ENCODE results near the gene PCDH9. TPM values are rescaled to one million over a fixed set of nuclear protein-coding genes. Genes with fewer than 3 reads are reported as not detected.

PCDH9 gene
- total RNA-seq, 1 donor from 2014 or later: 20.2 TPM

DNA sequence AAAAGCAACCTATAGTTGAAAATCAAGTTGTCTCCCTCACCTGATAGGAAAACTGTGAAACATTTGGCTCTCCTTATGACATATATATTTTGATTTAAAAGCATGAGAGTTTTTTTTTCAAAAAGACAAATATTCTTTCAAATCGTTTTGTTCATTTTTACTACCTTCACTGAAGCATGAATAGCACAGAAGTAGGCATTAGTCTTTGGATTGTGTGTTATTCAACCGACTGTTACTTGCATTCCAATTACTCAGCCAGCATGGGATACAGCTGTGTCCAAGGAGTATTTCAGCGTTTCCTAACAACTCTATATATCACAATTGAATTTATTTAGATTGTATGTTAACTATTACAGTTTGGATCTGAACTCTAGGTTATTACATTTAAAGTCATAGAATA lies 135.2 kb downstream of the PCDH9 start:
- H3K4me1 Mint-ChIP-seq (ENCODE audit: unreplicated experiment): no peaks in the 10 kb centered on the region
- no peak overlapping the region for H3K27ac Mint-ChIP-seq
- no peak overlapping the region for H3K4me3 Mint-ChIP-seq
- no peaks in the 10 kb centered on the region for H3K27me3 Mint-ChIP-seq
- no peak for DNase-seq (ENCODE audit: extremely low spot score, unreplicated experiment)
- no peaks in the 10 kb centered on the region for H3K9me3 Mint-ChIP-seq
- TF ChIP-seq, protein P1, sequence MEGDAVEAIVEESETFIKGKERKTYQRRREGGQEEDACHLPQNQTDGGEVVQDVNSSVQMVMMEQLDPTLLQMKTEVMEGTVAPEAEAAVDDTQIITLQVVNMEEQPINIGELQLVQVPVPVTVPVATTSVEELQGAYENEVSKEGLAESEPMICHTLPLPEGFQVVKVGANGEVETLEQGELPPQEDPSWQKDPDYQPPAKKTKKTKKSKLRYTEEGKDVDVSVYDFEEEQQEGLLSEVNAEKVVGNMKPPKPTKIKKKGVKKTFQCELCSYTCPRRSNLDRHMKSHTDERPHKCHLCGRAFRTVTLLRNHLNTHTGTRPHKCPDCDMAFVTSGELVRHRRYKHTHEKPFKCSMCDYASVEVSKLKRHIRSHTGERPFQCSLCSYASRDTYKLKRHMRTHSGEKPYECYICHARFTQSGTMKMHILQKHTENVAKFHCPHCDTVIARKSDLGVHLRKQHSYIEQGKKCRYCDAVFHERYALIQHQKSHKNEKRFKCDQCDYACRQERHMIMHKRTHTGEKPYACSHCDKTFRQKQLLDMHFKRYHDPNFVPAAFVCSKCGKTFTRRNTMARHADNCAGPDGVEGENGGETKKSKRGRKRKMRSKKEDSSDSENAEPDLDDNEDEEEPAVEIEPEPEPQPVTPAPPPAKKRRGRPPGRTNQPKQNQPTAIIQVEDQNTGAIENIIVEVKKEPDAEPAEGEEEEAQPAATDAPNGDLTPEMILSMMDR (conservative IDR thresholded peaks at IDR 0.05): no peak
- no peaks in the 10 kb centered on the region for H3K36me3 Mint-ChIP-seq

DNA sequence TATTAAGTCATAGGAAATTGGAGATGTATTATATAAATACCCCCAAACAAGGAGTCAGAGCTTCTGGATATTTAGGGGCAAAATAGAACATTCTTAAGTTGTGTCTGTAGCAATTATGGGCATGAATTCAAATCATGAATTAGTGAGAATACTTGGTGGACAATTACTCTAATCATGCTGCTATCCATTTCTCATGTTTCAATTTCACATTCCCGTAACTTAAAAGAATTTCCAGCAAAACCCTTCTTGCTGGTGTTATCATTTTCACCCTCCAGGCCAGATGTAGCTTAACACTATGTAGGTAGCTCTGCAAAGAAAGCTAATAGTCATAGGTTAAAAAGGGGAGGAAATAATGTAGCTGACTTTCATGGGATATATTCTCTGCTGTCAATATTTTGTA lies 136.1 kb downstream of the PCDH9 start:
- TF ChIP-seq, protein P1 (conservative IDR thresholded peaks at IDR 0.05): no peak
- Mint-ChIP-seq H3K9me3 (no peaks in the 10 kb centered on the region), H3K36me3 (no peaks in the 10 kb centered on the region), H3K27ac (no peak overlapping the region), H3K4me3 (no peak overlapping the region), H3K4me1 (ENCODE audit: unreplicated experiment) (no peaks in the 10 kb centered on the region), H3K27me3 (no peaks in the 10 kb centered on the region)
- no peak for DNase-seq (ENCODE audit: extremely low spot score, unreplicated experiment)

DNA sequence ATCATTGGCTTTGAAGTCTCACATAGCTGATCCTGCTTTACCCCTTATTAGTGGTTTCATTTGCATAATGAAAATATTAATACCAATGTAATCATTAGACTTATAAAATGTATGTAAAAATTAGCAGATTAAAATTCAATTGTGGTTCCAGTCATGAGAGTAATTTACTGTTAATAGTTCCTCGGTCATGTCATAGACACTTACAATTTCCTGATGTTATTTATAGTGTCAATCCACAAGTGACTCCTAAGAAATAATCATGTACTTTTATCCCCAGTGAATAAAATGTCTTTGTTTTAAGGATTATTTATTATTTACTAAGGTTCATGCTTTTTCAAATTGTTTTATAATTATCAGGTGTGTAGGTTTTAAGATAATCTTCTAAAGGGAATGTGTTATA lies 138.5 kb downstream of the PCDH9 start:
- Mint-ChIP-seq H3K27ac (no peak overlapping the region), H3K4me1 (ENCODE audit: unreplicated experiment) (no peaks in the 10 kb centered on the region), H3K4me3 (no peak overlapping the region), H3K36me3 (no peaks in the 10 kb centered on the region), H3K9me3 (no peaks in the 10 kb centered on the region), H3K27me3 (no peaks in the 10 kb centered on the region)
- DNase-seq (ENCODE audit: extremely low spot score, unreplicated experiment): no peak
- TF ChIP-seq, protein P1 (conservative IDR thresholded peaks at IDR 0.05): no peak

DNA sequence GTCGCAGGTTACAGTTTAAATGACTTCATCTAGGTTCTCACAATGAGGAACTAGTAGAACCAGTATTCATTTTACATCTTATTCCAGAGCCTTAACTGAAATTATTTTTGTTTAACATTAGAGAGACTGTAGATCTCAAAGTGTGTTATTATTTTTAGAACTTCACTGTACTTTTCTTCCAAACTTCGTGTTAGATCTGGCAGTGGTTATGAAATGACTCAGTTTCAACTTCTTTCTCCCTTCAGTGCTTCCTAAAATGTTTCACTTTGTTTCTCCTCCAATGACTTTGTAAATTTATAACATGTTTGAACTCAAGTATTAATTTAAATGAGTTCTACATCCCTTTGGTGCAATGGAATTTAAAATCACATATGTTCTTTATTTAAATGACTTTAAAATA lies 139.3 kb downstream of the PCDH9 start:
- H3K36me3 Mint-ChIP-seq: no peaks in the 10 kb centered on the region
- TF ChIP-seq, protein P1 (conservative IDR thresholded peaks at IDR 0.05): no peak
- H3K9me3 Mint-ChIP-seq: no peaks in the 10 kb centered on the region
- H3K4me1 Mint-ChIP-seq (ENCODE audit: unreplicated experiment): no peaks in the 10 kb centered on the region
- no peak overlapping the region for H3K4me3 Mint-ChIP-seq
- no peak for DNase-seq (ENCODE audit: extremely low spot score, unreplicated experiment)
- no peaks in the 10 kb centered on the region for H3K27me3 Mint-ChIP-seq
- H3K27ac Mint-ChIP-seq: no peak overlapping the region

DNA sequence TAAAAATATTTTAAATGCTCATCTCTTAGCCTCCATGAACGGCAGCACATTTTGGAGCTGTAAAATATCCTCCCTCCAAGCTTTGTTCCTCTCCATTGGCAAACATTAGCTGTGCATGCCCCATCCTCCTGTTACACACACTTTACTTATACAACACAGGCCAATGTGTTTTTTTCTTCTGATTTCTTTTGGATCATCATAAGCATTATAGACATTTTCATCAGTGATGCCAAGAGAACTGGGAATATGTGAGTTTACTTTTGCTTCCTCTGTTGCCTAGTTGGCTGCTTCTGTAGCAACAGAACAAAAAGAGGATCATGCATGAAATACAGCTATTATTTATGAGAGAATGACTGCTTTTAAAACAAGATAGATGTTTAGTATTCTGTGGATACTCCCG lies 142.6 kb downstream of the PCDH9 start:
- no peak overlapping the region for H3K4me3 Mint-ChIP-seq
- no peaks in the 10 kb centered on the region for H3K36me3 Mint-ChIP-seq
- no peaks in the 10 kb centered on the region for H3K4me1 Mint-ChIP-seq (ENCODE audit: unreplicated experiment)
- H3K9me3 Mint-ChIP-seq: no peaks in the 10 kb centered on the region
- no peaks in the 10 kb centered on the region for H3K27me3 Mint-ChIP-seq
- no peak for DNase-seq (ENCODE audit: extremely low spot score, unreplicated experiment)
- TF ChIP-seq, protein P1 (conservative IDR thresholded peaks at IDR 0.05): no peak
- H3K27ac Mint-ChIP-seq: no peak overlapping the region

DNA sequence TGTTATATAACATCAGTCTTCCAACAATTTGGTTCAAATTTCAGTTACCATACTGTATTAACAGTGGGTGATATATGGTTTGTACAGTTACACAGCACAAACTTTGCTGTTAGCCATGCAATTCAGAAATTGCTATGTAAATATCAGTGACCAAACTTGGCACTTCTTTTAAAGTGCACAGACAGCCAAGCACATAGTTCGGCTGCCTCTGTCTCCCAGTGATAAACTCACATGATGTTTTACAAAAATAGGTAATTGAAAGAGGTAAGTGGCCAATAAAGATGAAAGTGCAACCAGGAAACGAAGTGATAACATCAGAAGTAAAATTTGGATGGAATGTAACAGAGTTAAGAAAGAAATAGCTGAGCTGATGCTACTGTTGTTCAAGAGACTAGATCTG lies 143.9 kb downstream of the PCDH9 start:
- Mint-ChIP-seq H3K4me3 (no peak overlapping the region), H3K27me3 (no peaks in the 10 kb centered on the region), H3K4me1 (ENCODE audit: unreplicated experiment) (no peaks in the 10 kb centered on the region), H3K9me3 (no peaks in the 10 kb centered on the region), H3K36me3 (no peaks in the 10 kb centered on the region), H3K27ac (no peak overlapping the region)
- TF ChIP-seq, protein P1 (conservative IDR thresholded peaks at IDR 0.05): no peak
- DNase-seq (ENCODE audit: extremely low spot score, unreplicated experiment): no peak

Measured in type B pancreatic cell (in vitro differentiated cells).